Type B pancreatic cell (in vitro differentiated cells): ENCODE measurements around the gene ANKRD60. TPM values are rescaled to one million over a fixed set of nuclear protein-coding genes. Genes with fewer than 3 reads are reported as not detected.

ENCODE experiments used
- DNase-seq: peaks from one replicate; pipeline ENCODE4 v3.0.0; 2021; ENCODE audit warnings: mixed read lengths; ENCODE audit not compliant: unreplicated experiment; ENCODE audit errors: extremely low spot score
- H3K27ac Mint-ChIP-seq: 2 replicates; pipeline ENCODE4 v1.8.0; 2021; ENCODE audit warnings: mild to moderate bottlenecking, mixed read lengths
- H3K27me3 Mint-ChIP-seq: 2 replicates; pipeline ENCODE4 v1.8.0; 2021; ENCODE audit warnings: mixed read lengths
- H3K36me3 Mint-ChIP-seq: 2 replicates; pipeline ENCODE4 v1.8.0; 2021; ENCODE audit warnings: mixed read lengths
- H3K4me1 Mint-ChIP-seq: one replicate; pipeline ENCODE4 v1.8.0; 2021; ENCODE audit warnings: mixed read lengths; ENCODE audit not compliant: unreplicated experiment
- H3K4me3 Mint-ChIP-seq: 2 replicates; pipeline ENCODE4 v1.8.0; 2021; ENCODE audit warnings: mild to moderate bottlenecking, mixed read lengths
- H3K9me3 Mint-ChIP-seq: 2 replicates; pipeline ENCODE4 v1.8.0; 2021; ENCODE audit warnings: mixed read lengths
- CTCF ChIP-seq: fragments of 200-600 bp; sonication (generic); conservative IDR thresholded peaks from 2 replicates; pipeline ENCODE4 v1.5.0; 2021; ENCODE audit warnings: antibody characterized with exemption, mild to moderate bottlenecking
- total RNA-seq: library from RNA; stranded (reverse); gene quantifications from 2 replicates; pipeline ENCODE4 v1.2.1, GENCODE V29; 2021; ENCODE audit warnings: low replicate concordance

ANKRD60 gene
- total RNA-seq, 1 donor from 2014 or later: not detected

GRCh38 chr20:58260006-58260405 is 31.6 kb upstream of the ANKRD60 start:
- Mint-ChIP-seq H3K9me3 (no peaks in the 10 kb centered on the region), H3K27me3 (no peaks in the 10 kb centered on the region), H3K27ac (no peak overlapping the region), H3K4me3 (no peak overlapping the region), H3K36me3 (no peaks in the 10 kb centered on the region), H3K4me1 (no peaks in the 10 kb centered on the region)
- TF ChIP-seq CTCF: no peak
- DNase-seq: no peak

- H3K9me3 Mint-ChIP-seq: no peaks in the 10 kb centered on the region
- TF ChIP-seq CTCF: no peak
- DNase-seq: no peak
- no peaks in the 10 kb centered on the region for H3K4me1 Mint-ChIP-seq
- H3K4me3 Mint-ChIP-seq: no peak overlapping the region
- H3K36me3 Mint-ChIP-seq: peaks cover 11% of the 10 kb centered on the region
- no peaks in the 10 kb centered on the region for H3K27me3 Mint-ChIP-seq
- no peak overlapping the region for H3K27ac Mint-ChIP-seq
Observed at GRCh38 chr20:58256842-58257241, 28.4 kb upstream of the ANKRD60 start.

DNA sequence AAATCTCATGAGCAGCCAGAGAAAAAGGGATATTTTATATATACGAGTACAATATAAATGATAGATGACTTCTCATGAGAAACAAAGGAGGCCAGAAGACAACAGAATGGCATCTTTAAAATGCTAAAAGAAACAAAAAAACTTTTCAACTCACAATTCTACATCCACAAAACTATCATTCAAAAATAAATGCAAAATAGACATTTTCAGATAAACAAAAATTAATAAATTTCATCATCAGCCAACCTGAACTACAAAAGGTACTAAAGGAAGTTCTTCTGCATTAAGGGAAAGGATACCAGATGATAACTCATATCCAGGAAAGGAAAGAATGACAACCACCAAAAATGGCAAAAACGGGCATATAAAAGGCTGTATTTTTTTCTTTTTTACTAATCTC is 27.9 kb upstream of the ANKRD60 start:
- no peak for DNase-seq
- no peaks in the 10 kb centered on the region for H3K4me1 Mint-ChIP-seq
- no peak overlapping the region for H3K4me3 Mint-ChIP-seq
- H3K36me3 Mint-ChIP-seq: peaks cover 11% of the 10 kb centered on the region
- H3K9me3 Mint-ChIP-seq: no peaks in the 10 kb centered on the region
- no peak overlapping the region for H3K27ac Mint-ChIP-seq
- H3K27me3 Mint-ChIP-seq: no peaks in the 10 kb centered on the region
- no peak for TF ChIP-seq CTCF

GRCh38 chr20:58254890-58255289 is 26.4 kb upstream of the ANKRD60 start:
- Mint-ChIP-seq H3K4me1 (no peaks in the 10 kb centered on the region), H3K36me3 (peaks cover 16% of the 10 kb centered on the region), H3K9me3 (no peaks in the 10 kb centered on the region), H3K27me3 (no peaks in the 10 kb centered on the region), H3K4me3 (no peak overlapping the region), H3K27ac (no peak overlapping the region)
- no peak for TF ChIP-seq CTCF
- no peak for DNase-seq

DNA sequence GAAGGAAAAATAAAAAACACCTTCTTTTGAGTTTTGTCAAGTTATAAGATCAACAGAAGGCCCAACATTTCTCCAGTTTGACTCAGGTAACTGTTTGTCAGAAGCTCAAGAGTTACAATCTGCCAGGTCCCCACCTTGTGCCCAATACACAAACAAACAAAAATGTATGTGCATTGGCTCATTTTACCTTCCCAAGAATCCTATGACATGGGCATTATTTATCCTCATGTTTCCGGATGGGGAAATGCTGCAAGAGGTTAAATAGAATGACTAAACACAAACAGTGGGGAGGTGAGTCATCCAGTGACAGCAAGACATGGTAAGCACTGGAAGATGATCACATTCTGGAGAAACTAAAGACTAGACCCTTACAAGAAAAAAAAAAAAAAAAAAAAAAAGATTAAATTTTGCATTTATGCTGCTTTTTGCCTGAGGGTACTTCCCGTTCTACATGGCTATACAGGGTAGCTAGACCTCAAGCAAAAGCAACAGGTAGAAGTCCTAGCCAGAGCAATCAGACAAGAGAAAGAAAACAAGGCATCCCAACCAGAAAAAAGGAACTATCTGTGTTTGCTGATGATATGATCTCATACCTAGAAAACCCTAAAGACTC is 23.6 kb upstream of the ANKRD60 start:
- Mint-ChIP-seq H3K9me3 (no peaks in the 10 kb centered on the region), H3K36me3 (peaks cover 21% of the 10 kb centered on the region), H3K4me3 (no peak overlapping the region), H3K27me3 (no peaks in the 10 kb centered on the region), H3K27ac (no peak overlapping the region), H3K4me1 (no peaks in the 10 kb centered on the region)
- no peak for DNase-seq
- TF ChIP-seq CTCF: no peak
